LNCaP clone FGC (cell line): Measurements from ENCODE around the gene XXYLT1.
A peak's percentile ranks its signal among the peaks of the same experiment; 100 is the strongest.

ENCODE experiments used
- DNase-seq: peaks from one replicate; pipeline ENCODE4 v3.0.0-alpha.2; 2011; ENCODE audit warnings: low read depth
- H3K4me3 ChIP-seq: 2 replicates; pipeline ENCODE4 v1.5.1; 2011; ENCODE audit warnings: mild to moderate bottlenecking, low read depth, low read length, control low read depth
- CTCF ChIP-seq: IDR thresholded peaks from 2 replicates; pipeline ENCODE4 v1.5.1; 2012; ENCODE audit warnings: mild to moderate bottlenecking; ENCODE audit not compliant: control insufficient read depth, insufficient read depth; ENCODE audit errors: extremely low read depth

XXYLT1 gene

GRCh38 chr3:195105841-195106417 lies 165.0 kb downstream of the XXYLT1 start:
- no peak overlapping the region for H3K4me3 ChIP-seq
- no peak for DNase-seq
- no peak for TF ChIP-seq CTCF

GRCh38 chr3:195105389-195105788 lies 165.6 kb downstream of the XXYLT1 start:
- DNase-seq = no peak
- no peak for TF ChIP-seq CTCF
- H3K4me3 ChIP-seq = no peak overlapping the region

- no peak for DNase-seq
- TF ChIP-seq CTCF = no peak
- no peak overlapping the region for H3K4me3 ChIP-seq
These were observed 166.6 kb downstream of the XXYLT1 start for GRCh38 chr3:195104340-195104739.

- DNase-seq = no peak
- no peak overlapping the region for H3K4me3 ChIP-seq
- no peak for TF ChIP-seq CTCF
These were observed 167.3 kb downstream of the XXYLT1 start for GRCh38 chr3:195103623-195104022.

GRCh38 chr3:195102609-195103467 lies 168.1 kb downstream of the XXYLT1 start:
- DNase-seq = peak; percentile 94
- H3K4me3 ChIP-seq = no peak overlapping the region
- TF ChIP-seq CTCF = no peak

GRCh38 chr3:195101927-195102608 lies 168.9 kb downstream of the XXYLT1 start:
- no peak overlapping the region for H3K4me3 ChIP-seq
- no peak for TF ChIP-seq CTCF
- no peak for DNase-seq
